ENCODE results near the gene COX4I2. TPM values are rescaled to one million over a fixed set of nuclear protein-coding genes. Genes with fewer than 3 reads are reported as not detected.

Gene COX4I2
- total and polyA plus RNA-seq, 2 donors (not counting 1 experiment from before 2014, with no cell fraction given), result not detected

DNA sequence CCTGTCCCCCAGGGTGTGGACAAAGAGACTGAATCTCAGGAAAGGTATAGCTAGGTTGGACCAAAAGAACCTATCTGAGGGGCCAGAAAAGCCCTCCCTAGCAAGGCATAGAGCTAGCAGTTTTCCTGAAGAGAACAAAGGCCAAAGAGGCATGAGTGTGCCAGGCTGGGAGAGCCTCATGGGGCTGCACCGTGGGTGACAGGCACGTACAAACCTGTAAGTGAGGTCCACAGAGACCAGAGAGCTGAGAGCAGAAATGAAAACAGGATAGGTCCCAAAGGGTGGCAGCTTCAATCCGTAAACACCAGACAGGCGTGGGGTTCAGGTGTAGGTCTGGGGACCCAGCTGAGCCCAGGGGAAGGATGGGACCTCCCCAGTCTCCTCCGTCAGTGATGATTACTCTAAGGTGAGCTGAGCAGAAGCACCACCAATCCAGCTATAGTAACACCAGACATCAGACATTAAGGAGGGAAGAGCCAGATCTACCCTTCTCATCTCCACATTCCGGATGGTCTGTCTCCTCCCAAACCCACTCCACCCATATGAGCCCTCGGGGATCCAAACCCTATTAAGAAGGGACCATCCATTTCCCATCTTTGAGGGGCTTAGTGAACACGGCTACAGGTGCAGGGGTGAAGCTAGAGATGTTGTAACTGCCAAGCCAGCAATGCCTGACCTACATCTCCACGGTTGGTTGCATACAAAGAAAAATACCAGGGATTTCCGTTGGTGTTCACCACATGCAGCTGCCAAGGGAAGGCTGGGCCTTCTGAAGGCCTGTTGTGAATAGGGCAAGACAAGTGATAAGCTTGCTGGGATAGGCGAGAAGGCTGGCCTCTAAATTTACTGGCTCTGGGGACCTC lies 46.7 kb downstream of the COX4I2 start:
- ChIA-PET POLR2A (interaction anchor here (0.7 to 2.9 kb wide), 7 partner anchors 9 to 677 kb away, joined by 3 to 20 read pairs (median 4); partner anchors contain the start of gene BCL2L1), CTCF (interaction anchor here (0.9 to 5.0 kb wide), 11 partner anchors 9 to 122 kb away, joined by 3 to 47 read pairs (median 6); no protein-coding TSS in a partner anchor)
- peaks cover 80% of the 10 kb centered on the region for H3K79me2 ChIP-seq (ENCODE audit: control insufficient read depth, insufficient read depth, low read length)
- peak overlapping the region; percentile 74 for H3K4me2 ChIP-seq (replicated peaks; ENCODE audit: low read depth, low read length, poor library complexity, severe bottlenecking)
- peak overlapping the region; percentile 65 for H3K4me3 Mint-ChIP-seq
- peaks cover 5 to 38% of the 10 kb centered on the region in 2 experiments for H3K36me3 ChIP-seq (replicated peaks in 1 of 2; ENCODE audit: control extremely low read depth in 1 of 2, control insufficient read depth in 1 of 2, extremely low read depth in 1 of 2, insufficient read depth in 2 of 2, low read length in 1 of 2)
- H3K27ac Mint-ChIP-seq, result peak overlapping the region; percentile 90
- TF ChIP-seq, protein P1, sequence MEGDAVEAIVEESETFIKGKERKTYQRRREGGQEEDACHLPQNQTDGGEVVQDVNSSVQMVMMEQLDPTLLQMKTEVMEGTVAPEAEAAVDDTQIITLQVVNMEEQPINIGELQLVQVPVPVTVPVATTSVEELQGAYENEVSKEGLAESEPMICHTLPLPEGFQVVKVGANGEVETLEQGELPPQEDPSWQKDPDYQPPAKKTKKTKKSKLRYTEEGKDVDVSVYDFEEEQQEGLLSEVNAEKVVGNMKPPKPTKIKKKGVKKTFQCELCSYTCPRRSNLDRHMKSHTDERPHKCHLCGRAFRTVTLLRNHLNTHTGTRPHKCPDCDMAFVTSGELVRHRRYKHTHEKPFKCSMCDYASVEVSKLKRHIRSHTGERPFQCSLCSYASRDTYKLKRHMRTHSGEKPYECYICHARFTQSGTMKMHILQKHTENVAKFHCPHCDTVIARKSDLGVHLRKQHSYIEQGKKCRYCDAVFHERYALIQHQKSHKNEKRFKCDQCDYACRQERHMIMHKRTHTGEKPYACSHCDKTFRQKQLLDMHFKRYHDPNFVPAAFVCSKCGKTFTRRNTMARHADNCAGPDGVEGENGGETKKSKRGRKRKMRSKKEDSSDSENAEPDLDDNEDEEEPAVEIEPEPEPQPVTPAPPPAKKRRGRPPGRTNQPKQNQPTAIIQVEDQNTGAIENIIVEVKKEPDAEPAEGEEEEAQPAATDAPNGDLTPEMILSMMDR (IDR thresholded peaks at IDR 0.05), result no peak
- H3K9ac ChIP-seq (ENCODE audit: low read length), result peak overlapping the region; percentile 55
- peak; percentile 56 for DNase-seq
- H3K4me1 ChIP-seq (ENCODE audit: control insufficient read depth in 2 of 2, insufficient read depth in 2 of 2, low read length in 2 of 2), result peaks cover 24 to 31% of the 10 kb centered on the region in 2 donors
- peak overlapping the region; percentile 60 to 82 for H3K27ac ChIP-seq (ENCODE audit: low read length in 2 of 2)
- peaks cover 40% of the 10 kb centered on the region for H3K4me1 Mint-ChIP-seq
- no peaks in the 10 kb centered on the region for H3K9me3 ChIP-seq (ENCODE audit: control extremely low read depth in 1 of 3, control insufficient read depth in 2 of 3, insufficient read depth in 1 of 3, low read length in 2 of 3)
- peak overlapping the region; percentile 63 for H2AFZ ChIP-seq (ENCODE audit: insufficient read depth, low read depth, low read length, poor library complexity, severe bottlenecking)
- peak; percentile 76 for ATAC-seq (ENCODE audit: low read depth)
- no peaks in the 10 kb centered on the region for H4K20me1 ChIP-seq (ENCODE audit: control insufficient read depth, insufficient read depth, low read length, poor library complexity, severe bottlenecking)
- H3K27me3 ChIP-seq (replicated peaks in 1 of 4; ENCODE audit: control extremely low read depth in 1 of 4, control insufficient read depth in 3 of 4, insufficient read depth in 4 of 4, low read length in 3 of 4), result no peaks in the 10 kb centered on the region
- intact Hi-C loops (cut with micrococcal nuclease), result loop anchor here (1.0 kb wide), 2 partner anchors 9 to 39 kb away; no protein-coding TSS in a partner anchor
- H3K4me3 ChIP-seq (ENCODE audit: control extremely low read depth in 1 of 5, extremely low read depth in 1 of 5, insufficient read depth in 1 of 5, low read depth in 2 of 5, low read length in 4 of 5), result peak overlapping the region in 2 of 5 experiments; percentile 4 to 56
- WGBS (ENCODE audit: insufficient coverage), result 20% methylated on average over 7 of the region's 11 CpGs
- no peaks in the 10 kb centered on the region for H3K27me3 Mint-ChIP-seq
- H3K9me3 Mint-ChIP-seq (ENCODE audit: insufficient read depth), result no peaks in the 10 kb centered on the region
